NOMO-1 treated with DMSO at 0.1 percent for 48 hours (cell line): ENCODE data around the gene PCDHGC3.
"Not testable (repeated sequence)": the region's sequence is repeated elsewhere in the genome, so short reads cannot be mapped to it uniquely, and the experiment has no call there.

Experiments used
- DNase-seq: peaks from one replicate; lab custom pipeline; 2025; ENCODE audit not compliant: unreplicated experiment; lab: John Stamatoyannopoulos, UW

The PCDHGC3 gene

DNA sequence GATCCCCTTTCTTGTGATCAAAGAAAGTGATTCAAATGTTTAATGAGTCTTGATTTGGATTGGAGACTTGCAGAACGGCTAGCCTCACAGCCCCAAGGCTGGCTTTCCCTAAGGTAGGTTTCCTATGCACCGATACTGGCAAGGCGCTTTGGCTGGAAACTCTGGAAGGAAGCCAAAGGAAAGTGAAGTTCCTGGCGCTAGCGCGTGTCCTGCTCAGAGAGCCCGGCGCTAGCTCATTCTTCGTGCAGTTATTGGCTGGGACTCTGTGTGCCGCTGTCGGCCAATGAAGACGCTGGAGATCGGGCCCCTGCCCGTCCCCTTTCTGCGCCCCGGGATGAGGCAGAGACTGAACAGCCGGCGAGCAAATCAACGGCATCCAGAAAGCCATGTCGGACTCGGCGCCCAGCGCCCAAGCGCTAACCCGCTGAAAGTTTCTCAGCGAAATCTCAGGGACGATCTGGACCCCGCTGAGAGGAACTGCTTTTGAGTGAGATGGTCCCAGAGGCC, at the start of gene PCDHGC3:
Gene PCDHGC3 (plus strand): TSS at position 342 of the 507 bp plus-strand sequence. CDS start 151 bp downstream, at position 493.
- peak; percentile 53 for DNase-seq

DNA sequence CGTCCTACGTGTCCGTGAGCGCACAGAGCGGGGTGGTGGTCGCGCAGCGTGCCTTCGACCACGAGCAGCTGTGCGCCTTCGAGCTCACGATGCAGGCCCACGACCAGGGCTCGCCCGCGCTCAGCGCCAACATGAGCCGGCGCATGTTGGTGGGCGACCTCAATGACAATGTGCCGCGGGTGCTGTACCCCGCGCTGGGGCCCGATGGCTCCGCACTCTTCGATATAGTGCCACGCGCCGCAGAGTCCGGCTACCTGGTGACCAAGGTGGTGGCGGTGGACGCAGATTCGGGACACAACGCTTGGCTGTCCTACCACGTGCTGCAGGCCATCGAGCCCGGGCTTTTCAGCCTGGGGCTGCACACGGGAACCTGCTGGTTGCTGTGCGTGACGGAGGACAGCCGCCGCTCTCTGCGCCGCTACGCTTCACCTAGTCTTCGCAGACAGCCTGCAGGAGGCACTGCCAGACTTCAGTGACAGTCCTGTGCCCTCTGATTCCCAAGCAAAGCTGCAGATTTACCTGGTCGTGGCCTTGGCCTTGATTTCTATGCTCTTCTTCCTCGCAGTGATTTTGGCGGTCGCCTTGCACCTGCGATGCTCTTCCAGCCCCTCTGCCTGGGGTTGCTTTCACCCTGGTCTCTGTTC, 47.9 kb upstream of the PCDHGC3 start:
- DNase-seq, result no peak

DNA sequence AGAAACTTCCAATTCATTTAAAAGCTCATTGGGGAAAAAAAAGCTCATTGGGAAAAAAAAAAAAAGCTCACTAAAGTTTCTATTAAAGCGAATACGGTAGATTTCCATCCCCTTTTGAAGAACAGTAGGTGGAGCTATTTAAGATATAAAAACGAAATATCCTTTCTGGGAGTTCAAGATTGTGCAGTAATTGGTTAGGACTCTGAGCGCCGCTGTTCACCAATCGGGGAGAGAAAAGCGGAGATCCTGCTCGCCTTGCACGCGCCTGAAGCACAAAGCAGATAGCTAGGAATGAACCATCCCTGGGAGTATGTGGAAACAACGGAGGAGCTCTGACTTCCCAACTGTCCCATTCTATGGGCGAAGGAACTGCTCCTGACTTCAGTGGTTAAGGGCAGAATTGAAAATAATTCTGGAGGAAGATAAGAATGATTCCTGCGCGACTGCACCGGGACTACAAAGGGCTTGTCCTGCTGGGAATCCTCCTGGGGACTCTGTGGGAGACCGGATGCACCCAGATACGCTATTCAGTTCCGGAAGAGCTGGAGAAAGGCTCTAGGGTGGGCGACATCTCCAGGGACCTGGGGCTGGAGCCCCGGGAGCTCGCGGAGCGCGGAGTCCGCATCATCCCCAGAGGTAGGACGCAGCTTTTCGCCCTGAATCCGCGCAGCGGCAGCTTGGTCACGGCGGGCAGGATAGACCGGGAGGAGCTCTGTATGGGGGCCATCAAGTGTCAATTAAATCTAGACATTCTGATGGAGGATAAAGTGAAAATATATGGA, 45.2 kb upstream of the PCDHGC3 start, which contains the start of gene PCDHGA12:
Gene PCDHGA12 (plus strand): TSS at position 176 of the 782 bp plus-strand sequence. CDS start 253 bp downstream, at position 429.
- peak; percentile 52 for DNase-seq

DNA sequence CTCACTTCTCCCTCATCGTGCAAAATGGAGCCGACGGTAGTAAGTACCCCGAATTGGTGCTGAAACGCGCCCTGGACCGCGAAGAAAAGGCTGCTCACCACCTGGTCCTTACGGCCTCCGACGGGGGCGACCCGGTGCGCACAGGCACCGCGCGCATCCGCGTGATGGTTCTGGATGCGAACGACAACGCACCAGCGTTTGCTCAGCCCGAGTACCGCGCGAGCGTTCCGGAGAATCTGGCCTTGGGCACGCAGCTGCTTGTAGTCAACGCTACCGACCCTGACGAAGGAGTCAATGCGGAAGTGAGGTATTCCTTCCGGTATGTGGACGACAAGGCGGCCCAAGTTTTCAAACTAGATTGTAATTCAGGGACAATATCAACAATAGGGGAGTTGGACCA, 44.5 kb upstream of the PCDHGC3 start:
- no peak for DNase-seq

DNA sequence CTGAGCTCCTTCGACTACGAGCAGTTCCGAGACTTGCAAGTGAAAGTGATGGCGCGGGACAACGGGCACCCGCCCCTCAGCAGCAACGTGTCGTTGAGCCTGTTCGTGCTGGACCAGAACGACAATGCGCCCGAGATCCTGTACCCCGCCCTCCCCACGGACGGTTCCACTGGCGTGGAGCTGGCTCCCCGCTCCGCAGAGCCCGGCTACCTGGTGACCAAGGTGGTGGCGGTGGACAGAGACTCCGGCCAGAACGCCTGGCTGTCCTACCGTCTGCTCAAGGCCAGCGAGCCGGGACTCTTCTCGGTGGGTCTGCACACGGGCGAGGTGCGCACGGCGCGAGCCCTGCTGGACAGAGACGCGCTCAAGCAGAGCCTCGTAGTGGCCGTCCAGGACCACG, 43.5 kb upstream of the PCDHGC3 start:
- not testable (repeated sequence) for DNase-seq

DNA sequence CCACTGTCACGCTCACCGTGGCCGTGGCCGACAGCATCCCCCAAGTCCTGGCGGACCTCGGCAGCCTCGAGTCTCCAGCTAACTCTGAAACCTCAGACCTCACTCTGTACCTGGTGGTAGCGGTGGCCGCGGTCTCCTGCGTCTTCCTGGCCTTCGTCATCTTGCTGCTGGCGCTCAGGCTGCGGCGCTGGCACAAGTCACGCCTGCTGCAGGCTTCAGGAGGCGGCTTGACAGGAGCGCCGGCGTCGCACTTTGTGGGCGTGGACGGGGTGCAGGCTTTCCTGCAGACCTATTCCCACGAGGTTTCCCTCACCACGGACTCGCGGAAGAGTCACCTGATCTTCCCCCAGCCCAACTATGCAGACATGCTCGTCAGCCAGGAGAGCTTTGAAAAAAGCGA, 43.0 kb upstream of the PCDHGC3 start:
- not testable (repeated sequence) for DNase-seq

DNA sequence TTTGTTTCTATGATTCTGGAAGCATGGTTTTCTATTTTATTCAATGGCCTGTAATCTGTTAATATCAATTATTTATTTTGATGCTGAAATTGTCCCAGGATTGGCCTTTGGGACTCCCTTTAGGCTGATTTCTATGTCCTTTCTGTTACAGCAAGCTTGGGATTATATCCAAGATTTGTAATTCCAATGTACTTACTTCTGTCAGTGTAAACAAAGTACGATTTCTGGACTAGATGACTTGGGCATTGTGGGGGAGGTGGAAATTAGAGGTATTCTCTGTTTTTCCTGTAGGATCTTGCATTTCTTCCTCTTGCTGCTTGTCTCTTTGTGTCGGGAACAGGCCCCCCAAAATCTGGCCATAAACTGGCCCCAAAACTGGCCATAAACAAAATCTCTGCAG, 41.8 kb upstream of the PCDHGC3 start:
- no peak for DNase-seq

DNA sequence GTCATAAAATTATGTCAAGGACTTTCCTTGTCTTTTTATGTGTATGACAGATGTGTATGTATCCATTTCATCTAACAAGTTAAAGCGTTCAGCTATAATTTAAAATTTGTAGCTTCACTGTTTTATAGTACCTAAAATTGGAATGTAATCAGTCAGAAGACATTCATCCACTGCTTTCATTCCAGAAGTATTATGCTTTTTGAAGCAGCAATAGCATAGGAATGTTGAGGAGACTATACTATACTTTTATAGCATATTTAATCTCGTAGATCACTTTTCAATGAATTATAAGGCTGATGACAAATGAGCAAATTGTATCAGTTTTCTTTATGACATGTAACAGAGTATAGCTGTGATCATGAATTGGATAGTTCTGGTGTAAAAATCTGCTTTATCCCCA, 38.5 kb upstream of the PCDHGC3 start:
- no peak for DNase-seq

DNA sequence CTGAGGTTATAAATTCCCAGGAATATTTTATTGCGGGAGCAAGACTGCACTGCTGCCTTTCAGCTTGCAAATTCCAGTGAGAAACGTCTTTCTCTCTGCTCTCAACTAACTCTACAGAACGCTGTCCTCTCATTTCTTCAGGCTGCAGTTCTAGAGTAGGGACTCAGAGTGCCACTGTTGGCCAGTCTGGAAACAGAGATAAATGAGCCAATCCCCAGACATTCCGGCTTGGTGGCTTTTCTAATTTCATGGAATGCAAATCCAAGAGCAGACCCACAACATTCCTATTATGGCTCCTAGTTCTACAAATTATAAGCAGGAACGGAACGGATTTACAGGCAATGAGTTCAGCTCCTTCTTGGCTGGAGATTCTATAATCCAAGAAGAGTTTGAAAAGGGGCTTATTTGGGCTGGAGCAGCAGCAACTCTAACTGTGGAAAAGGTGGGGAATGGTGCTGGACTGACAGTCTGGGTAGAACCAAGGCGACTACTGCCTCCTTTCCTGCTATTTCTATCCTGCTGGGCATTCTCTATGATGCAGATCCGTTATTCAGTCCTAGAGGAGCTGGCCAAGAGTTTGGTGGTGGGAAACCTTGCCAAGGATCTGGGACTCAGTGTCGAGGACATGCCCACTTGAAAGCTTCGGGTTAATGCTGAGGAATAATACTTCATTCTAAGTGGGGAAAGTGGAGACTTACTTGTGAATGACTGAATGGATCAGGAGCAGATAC, 36.2 kb upstream of the PCDHGC3 start:
- no peak for DNase-seq

DNA sequence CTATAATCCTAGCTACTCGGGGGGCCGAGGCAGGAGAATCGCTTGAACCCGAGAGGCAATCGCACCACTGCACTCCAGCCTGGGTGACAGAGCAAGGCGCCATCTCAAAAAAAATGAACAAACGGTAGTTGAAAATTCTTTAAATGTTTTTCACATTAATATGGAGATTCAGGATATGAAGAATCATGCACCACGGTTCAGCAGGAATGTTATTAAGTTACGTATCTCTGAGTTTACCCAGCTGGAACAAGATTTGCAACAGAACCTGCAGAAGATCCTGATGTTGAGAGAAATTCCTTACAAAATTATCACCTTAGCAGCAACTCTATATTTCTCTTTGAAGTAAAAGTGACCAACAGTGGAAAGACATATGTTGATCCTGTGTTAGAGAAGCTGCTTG, 35.4 kb upstream of the PCDHGC3 start:
- no peak for DNase-seq

DNA sequence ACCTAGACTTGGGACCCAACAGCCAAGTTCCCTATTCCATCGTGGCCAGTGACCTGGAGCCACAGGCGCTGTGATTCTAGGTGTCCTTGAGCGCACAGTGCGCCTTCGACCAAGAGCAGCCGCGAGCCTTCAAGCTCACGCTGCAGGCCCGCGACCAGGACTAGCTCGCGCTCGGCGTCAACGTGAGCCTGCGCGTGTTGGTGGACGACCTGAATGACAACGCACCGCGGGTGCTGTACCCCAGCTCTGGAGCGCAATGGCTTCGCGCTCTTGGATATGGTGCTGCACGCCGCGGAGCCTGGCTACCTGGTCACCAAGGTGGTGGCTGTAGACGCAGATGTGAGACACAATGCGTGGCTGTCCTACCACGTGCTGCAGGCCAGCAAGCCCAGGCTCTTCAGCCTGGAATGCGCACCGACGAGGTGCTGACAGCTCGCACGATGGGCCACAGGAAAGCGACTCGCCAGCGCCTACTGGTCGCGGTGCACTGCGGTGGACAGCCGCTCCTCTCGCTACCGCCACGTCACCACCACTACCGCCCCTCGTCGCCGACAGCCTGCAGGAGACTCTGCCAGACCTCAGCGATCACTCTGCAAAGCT, 34.1 kb upstream of the PCDHGC3 start:
- DNase-seq, result no peak

DNA sequence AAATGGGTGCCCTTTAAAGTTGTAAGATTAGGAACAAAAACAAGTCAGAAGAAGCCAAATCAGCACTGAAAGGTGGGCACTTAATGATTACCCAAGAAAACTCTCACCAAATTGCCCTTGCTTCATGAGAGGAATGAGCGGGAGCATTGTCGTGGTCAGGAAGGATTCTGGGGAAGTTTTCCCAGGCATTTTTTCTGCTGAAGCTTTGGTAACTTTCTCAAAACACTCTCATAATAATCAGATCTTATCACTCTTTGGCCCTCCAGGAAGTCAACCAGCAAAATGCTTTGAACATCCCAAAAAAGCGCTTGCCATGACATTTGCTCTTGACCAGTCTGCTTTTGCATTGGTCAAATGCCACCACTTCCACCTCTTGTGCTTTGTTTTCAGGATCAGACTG, 10.4 kb upstream of the PCDHGC3 start:
- DNase-seq, result no peak

DNA sequence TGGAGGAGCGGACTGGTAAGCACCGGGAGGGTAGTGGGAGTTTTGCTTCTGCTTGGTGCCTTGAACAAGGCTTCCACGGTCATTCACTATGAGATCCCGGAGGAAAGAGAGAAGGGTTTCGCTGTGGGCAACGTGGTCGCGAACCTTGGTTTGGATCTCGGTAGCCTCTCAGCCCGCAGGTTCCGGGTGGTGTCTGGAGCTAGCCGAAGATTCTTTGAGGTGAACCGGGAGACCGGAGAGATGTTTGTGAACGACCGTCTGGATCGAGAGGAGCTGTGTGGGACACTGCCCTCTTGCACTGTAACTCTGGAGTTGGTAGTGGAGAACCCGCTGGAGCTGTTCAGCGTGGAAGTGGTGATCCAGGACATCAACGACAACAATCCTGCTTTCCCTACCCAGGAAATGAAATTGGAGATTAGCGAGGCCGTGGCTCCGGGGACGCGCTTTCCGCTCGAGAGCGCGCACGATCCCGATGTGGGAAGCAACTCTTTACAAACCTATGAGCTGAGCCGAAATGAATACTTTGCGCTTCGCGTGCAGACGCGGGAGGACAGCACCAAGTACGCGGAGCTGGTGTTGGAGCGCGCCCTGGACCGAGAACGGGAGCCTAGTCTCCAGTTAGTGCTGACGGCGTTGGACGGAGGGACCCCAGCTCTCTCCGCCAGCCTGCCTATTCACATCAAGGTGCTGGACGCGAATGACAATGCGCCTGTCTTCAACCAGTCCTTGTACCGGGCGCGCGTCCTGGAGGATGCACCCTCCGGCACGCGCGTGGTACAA, 556 bp downstream of the PCDHGC3 start:
- peak; percentile 12 for DNase-seq

DNA sequence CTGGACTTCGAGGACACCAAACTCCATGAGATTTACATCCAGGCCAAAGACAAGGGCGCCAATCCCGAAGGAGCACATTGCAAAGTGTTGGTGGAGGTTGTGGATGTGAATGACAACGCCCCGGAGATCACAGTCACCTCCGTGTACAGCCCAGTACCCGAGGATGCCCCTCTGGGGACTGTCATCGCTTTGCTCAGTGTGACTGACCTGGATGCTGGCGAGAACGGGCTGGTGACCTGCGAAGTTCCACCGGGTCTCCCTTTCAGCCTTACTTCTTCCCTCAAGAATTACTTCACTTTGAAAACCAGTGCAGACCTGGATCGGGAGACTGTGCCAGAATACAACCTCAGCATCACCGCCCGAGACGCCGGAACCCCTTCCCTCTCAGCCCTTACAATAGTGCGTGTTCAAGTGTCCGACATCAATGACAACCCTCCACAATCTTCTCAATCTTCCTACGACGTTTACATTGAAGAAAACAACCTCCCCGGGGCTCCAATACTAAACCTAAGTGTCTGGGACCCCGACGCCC, 1.3 kb downstream of the PCDHGC3 start:
- DNase-seq, result no peak

DNA sequence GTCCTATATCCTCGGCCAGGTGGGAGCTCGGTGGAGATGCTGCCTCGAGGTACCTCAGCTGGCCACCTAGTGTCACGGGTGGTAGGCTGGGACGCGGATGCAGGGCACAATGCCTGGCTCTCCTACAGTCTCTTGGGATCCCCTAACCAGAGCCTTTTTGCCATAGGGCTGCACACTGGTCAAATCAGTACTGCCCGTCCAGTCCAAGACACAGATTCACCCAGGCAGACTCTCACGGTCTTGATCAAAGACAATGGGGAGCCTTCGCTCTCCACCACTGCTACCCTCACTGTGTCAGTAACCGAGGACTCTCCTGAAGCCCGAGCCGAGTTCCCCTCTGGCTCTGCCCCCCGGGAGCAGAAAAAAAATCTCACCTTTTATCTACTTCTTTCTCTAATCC, 2.0 kb downstream of the PCDHGC3 start:
- no peak for DNase-seq

DNA sequence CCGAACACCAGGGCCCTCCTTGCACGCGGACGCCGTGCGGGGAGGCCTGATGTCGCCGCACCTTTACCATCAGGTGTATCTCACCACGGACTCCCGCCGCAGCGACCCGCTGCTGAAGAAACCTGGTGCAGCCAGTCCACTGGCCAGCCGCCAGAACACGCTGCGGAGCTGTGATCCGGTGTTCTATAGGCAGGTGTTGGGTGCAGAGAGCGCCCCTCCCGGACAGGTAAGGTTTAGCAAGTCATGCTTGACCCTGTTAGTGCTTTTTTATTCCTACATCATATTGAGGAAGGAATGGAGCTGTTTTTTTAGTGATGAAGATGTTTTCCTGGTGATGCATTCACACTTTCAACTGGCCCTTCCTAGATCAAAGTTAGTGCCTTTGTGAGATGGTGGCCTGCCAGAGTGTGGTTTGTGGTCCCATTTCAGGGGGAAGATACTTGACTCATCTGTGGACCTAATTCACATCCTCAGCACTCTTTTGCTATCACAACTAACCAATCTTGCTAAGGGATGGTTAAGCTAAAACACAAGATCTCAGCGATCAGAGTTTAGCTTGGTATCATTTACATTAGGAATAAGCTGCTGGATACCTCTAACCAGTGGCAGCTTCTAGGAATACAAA, 2.7 kb downstream of the PCDHGC3 start:
- DNase-seq, result no peak

DNA sequence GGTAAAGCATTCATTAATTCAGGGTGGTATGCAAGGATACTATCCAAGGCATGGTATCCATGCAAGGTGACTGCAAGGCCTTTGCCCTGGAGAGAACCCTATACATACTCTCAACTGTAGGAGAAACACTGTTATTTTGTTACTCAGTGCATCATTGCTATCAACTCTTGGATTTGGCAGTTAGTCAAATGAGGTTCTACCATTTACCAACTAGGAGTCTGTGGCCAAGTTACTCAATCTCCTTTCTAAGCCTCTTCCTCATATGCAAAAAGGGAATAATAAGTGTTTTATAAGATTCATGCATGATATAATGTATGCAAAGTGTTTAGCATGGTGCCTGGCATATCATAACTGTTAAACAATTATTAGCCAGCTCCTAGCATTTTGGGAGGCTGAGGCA, 4.0 kb downstream of the PCDHGC3 start:
- DNase-seq, result peak; percentile 30

DNA sequence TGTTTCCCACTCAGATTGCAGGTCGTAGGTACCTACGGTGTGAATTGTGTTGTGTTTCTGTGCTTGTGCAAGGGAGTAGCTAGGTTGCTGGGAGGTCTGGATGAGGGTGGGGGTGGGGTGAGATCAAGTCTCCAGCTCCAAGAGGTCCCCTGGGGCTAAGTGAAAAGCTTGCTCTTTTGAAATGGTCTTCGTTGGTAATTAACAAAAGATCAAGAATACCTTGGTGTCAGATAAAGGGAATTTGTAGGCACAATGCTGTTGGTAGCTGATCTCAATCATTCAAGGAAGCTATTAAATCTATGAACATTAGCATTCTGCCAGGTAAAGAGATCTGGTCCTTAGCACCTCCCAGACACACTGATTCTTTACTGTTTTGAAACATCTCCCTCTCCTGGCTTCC, 8.1 kb downstream of the PCDHGC3 start:
- DNase-seq, result no peak

DNA sequence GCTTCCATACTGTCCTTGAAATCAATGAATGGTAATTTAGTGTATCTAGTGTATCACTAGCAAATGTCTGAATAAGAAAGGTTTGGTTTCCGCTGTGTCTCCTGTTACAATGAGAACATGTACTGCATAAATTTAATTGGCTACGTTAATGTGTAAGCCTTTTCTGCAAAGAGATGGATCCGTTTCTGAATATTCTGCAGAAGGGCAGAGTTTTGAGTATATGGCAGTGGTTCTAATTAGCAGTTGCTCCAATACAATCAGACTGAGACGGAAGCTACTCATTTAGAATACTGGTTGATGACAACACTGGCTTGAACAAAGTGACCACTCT, 8.5 kb downstream of the PCDHGC3 start:
- DNase-seq, result no peak
